HG03039 (cell line): Measurements from ENCODE around the gene TBX6.
A peak's percentile ranks its signal among the peaks of the same experiment; 100 is the strongest.
"Not testable (repeated sequence)": the region's sequence is repeated elsewhere in the genome, so short reads cannot be mapped to it uniquely, and the experiment has no call there.

Experiments
- ATAC-seq: cut with Tn5 transposase; IDR thresholded peaks from one replicate; pipeline ENCODE4 v1.9.1; 2021; ENCODE audit warnings: mild to moderate bottlenecking, moderate library complexity; ENCODE audit not compliant: unreplicated experiment

The TBX6 gene

DNA sequence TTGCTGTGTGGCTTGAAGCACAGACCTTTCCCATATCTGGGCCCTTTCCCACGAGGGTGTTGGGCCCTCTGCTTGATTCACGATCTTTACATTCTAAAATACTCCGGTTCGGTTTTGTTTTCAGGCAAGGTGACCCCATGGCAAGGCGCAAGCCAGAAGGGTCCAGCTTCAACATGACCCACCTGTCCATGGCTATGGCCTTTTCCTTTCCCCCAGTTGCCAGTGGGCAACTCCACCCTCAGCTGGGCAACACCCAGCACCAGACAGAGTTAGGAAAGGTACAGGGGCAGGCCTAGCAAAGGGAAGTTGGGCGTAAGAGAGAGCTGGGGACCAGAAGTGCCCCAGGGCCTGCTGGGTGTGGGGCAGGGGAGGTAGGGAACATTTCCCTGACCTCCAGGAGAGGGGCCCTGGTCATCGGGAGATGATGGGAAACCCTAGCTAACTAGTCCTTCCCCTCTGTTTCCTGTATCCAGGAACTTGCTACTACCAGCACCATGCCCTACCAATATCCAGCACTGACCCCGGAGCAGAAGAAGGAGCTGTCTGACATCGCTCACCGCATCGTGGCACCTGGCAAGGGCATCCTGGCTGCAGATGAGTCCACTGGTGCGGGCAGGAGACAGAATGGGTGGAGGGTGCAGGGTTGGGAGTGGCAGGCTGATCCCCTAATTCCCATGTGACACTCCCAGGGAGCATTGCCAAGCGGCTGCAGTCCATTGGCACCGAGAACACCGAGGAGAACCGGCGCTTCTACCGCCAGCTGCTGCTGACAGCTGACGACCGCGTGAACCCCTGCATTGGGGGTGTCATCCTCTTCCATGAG lies 24.8 kb downstream of the TBX6 start:
- no peak for ATAC-seq

DNA sequence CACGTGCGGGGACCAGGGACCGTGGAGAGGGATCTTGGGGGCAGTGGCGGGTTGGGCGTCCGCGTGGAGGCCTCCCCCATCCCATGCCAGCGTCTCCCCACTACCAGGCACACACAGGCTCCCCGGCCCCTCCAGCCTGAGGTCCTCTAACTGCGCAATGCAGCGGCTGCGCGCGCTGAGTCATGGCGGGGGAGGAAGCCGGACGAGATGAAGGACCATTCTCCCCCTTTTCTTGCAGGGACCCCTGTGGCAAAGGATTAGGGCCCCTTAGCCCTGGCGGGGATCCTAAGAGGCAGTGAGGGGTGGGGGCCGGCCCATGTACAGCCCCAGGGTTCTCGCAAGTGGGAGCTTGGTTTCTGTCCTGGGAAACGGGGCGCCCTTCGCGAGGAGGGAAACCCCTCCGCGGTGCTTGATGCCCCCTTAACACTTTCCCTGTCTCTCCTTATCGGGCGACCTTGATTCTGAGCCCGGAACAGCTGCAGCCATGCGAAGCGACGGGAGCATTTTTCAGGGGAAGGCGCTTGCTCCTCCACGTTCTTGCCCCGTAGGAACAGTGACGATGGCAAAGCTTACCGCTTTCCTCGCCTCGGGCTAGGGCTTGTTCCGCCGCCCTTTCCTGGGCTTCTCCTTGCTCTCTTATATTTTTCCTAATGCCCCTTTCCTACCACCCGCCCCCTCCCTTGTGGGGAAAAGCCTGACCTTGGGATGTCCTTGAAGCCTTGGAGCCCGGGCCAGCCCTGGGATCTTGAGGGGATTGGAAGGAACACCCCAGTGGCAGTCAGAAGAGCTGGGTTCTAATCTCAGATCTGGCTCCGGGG lies 25.6 kb downstream of the TBX6 start:
- ATAC-seq: no peak

DNA sequence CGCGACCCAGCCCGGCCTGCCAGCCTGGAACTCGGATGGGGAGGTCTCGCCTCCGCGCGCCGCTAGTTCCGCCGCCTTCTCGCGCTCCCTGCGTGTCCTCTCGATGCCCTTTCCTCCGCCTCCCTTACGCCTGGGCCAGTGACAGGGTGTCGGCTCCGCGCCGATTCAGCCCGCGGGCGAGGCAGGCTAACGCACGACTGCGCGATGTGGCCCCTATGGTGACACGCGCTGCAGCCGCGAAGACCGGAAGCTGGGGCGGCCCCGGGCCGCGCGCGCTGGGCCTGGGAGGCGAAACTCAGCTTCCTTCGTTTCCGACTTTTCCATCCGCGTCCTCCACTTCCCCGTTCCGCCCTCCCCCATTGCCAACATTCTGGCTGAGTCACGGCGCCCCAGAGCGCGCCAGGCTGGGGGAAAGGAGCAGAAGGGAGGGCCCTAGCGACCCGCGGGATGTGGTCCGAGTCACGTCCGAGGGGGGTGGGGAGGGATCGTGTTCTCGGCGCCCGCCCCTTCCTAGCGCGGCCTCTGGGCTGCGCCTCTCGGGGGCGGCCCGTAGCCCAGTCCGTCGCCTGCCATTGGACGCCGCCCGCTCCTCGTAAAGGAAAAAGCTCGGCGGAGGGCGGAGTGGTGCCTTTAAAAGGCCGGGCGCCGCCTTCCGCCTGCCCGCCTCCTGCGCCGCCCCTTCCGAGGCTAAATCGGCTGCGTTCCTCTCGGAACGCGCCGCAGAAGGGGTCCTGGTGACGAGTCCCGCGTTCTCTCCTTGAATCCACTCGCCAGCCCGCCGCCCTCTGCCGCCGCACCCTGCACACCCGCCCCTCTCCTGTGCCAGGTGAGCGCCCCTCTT lies 26.4 kb downstream of the TBX6 start, which contains the start of gene ALDOA:
TSS of gene ALDOA (plus strand) at position 659 of the 841 bp plus-strand sequence. CDS start 1,138 bp downstream, outside the sequence.
- peak; percentile 72 for ATAC-seq

DNA sequence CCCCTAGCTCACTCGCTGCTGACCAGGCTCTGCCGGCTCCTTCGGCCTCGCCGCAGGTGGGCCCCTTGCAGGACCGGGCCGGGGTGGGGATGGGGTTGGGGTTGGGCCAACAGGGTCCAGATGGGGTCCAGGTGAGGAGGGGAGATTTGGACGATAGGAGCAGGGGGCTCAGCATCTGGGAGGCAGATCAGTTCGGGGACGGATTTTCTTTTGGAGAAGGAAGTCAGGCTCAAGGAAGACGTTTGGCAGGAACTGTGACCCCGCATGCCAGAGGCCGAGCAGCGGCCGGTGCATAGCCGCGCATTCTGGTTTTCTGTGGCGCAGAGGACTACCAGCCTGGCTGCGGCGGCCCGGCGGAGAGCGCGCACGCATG lies 27.0 kb downstream of the TBX6 start:
- ATAC-seq: no peak

DNA sequence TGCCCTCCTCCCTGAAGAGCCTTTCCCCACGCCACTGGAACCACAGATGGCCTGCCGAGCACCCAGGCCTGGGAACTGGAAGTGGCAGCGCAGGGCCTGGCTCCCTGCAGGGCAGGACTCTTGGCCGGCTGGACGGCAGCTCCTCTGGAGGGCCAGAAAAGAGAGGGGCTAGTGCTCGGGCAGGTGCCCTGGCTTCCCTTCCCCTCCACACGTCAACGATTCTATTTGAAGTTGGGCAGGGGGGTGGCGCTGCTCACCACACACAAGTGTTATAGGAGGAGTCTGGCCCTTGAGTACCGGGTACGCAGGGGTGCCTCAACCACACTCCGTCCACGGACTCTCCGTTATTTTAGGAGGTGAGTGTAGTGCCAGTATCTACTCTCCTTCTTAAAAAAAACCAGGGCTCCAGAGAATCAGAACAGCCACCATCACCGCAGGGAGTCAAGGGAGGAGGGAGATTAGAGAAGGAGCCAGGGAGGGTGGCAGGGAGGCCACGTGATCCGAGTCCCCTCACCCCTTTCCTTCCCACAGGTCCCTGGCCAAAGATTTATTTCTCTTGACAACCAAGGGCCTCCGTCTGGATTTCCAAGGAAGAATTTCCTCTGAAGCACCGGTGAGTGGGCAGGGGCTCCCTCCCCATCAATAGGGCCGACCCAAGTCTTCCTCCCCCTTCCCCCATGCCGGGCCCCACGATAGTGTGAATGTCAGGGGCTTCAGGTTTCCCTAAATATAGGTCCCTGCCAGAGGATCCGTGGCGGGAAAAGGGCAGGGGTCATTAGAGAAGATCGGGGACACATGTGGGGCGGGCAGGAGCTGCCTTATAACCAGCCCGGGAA lies 27.6 kb downstream of the TBX6 start:
- ATAC-seq: peak; percentile 26

DNA sequence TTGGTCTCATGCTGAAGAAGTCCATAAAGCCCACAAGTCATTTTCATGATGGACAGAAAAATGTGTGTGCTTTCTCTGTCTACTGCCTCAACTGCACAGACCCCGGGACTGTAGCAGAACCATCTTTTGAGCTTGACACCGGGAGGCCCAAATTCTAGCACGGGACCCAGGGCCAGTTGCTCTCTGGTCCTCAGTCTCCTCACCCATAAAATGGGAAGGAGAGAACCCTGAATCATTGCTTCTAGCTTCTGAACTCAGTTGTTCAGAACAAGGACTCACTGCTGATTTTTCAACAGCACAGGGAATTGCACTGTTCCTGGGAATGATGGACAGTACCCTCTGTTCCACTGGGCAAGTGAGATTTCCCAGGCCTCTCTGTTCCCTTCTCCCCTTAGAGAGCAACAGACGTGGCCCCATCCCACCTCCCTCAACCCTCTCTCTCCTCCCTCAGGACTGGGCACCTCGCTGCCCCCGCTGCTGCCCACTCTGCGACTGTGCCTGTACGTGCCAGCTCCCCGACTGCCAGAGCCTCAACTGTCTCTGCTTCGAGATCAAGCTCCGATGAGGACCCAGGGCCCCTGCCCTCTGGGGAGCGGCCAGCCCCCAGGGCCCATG lies 28.3 kb downstream of the TBX6 start:
- ATAC-seq: no peak

DNA sequence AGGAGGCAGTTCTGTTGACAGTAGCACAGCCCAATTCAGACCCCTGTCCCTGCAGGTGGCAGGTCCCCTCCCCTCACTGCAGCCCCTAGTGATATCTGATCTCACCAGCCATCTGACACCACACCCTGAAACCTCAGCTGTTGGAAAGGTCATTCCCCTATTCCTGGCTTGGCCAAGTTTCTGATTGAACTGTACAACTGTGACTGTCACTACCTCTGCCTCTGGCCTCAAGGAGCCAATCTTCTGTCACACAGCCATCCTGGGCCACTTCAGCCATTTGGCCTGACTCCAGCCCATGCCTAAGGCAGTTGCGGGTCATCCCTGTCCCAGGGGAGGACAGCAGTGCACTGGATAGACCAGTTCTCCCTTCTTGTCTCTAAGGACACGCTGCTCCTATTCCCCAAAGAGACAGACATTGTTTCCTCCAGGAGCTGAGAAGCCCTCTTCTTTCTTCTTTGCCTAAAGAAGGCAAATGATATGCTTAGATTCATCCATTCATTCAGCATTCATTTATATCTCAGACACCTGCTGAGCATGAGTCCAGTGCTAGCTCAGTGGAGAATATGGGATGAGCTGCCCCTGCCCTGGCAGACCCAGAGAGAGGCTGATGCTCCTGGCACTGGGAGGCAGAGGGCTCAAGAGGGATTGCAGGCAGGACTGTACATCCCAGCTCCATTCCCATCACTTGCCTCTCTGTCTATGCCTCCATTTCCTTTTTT lies 30.7 kb downstream of the TBX6 start:
- ATAC-seq: no peak

DNA sequence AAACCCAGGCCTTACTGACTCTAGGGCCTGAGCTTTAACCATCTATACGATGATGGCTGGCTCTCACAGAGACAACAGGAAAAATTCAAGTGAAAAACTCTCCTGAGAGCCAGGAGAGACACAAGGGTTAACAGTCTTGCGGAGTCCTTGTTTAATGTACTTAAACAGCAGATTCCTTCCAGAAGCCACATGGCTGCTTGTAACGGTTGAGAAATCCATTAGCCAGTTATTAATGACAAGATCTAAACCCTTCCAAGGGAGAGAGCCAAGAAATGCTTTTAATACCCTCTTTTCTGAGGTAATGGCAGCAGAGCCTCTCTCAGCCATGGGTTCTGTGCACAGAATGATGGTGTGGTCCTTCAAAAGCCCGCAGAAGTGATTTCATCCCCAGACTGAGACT lies 31.4 kb downstream of the TBX6 start:
- no peak for ATAC-seq

DNA sequence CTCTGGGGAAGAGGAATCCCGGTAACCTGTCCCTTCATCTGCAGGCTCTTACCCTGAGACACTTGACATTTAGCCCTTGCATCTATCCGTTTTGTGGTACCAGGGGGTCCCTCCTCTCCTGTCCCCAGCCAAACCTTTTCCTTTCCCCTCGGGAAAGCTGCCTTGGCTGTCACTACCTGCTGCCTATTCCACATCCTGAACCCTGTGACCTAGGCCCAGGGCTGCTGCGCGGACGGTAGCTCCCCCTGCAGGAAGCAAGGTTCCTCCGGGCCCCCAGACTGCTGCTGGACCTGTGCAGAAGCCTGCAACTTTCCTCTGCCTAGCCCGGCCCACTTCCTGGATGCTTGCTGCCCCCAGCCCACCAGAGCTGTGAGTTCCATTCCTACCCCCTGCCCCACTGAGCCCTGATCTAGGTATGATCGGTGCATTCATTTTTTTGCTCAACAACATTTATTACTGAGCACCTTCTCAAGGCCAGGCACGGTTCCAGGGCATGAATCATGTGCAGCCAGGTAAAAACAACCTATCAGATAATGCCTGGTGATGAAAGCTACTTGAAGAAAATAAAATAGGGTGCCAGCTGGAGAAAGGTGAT lies 36.7 kb downstream of the TBX6 start:
- no peak for ATAC-seq

DNA sequence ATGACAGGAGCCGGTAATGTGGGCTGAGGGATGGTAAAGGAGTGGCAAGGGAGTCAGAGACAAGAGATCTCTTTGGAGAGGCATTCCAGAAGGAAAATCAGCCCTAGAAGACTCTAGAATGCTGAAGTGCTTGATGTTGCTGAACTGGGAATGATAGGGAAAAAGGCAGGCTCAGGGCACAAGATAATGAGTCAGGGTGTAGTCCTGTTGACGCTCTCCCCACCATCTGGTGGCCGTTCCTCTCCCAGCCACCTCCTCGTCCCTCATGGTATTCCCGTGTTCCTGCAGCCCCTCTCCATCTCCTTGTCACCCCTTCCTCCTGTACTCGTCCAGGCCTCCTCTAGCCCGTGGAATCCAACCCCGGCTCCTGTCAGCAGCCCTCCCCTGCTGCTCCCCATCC lies 37.3 kb downstream of the TBX6 start:
- no peak for ATAC-seq

DNA sequence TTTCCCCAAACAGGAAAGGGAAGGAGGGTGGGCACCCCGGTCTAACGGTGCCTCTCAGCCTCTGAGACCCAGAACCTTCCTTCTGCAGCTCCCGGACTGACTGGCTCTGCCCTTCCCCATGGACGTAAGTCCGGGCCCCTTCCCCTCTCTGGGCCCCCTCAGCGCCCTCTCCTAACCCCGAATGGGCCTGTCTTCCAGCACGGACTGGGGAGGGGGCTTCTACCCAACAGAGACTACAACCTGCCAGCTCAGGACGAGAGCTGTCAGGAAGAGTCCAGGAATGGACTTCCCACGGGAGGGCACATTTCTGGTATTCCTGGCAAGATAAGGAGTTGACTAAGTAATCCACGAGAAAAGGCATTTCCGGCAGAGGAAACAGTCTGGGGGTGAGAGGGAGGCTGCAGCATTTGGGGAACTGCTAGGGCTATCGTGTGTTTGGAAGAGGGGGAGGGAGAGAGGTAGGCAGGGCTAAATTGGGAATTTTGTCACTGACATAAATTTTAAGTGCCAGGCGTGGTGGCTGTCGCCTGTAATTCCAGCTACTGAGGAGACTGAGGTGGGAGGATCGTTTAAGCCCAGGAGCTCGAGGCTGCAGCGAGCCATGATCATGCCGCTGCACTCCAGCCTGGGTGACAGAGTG lies 38.2 kb downstream of the TBX6 start:
- no peak for ATAC-seq

DNA sequence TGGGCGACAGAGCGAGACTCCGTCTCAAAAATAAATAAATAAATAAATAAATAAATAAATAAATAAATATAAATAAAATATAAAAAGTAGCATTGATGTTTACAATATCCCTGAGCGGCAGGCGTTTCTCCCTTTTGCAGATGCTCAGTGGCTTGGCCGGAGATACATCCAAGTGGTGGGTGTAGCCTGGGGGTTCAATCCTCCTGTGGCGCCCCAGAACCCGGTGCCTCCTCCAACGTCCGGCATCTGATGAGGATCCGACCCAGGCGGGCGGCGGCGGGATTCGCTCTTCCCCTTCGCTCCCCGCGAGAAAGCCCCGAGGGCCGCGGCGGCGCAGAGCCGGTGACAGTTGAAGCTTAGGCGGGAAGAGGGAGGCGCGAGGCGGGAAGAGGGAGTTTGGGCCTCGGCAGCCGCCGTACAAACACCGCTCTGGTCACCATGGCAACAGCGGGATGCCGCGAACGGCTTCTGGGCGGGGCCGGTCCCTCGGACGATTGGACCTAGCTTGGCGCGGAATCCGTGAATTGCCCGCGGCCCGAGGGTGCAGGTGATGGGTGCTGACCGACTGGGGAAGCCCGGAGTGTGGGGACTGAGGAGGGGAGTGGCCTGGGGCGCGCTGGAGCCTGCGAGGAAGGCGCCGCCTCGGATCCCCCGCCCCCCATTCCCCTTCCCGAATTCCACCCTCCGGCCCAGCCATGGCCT lies 38.9 kb downstream of the TBX6 start:
- peak; percentile 68 for ATAC-seq

DNA sequence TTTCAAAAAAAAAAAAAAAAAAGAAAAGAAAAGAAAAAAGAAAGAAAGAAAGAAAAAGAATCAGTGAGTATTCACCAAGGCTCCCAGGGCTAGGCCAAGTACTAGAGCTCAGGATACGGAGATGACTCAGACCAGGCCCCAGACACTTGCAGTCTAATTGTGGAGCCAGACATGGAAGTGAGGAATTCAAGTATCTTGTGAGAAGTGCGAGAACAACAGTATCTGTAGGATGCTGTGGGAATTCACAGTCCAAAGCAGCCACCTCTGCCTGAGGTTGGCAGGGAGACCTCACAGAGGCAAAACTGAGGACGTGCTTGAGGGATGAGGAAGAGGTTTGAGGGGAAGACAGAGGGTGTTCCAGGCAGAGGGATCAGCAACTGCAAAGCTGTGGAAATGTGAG lies 40.2 kb downstream of the TBX6 start:
- ATAC-seq: no peak

DNA sequence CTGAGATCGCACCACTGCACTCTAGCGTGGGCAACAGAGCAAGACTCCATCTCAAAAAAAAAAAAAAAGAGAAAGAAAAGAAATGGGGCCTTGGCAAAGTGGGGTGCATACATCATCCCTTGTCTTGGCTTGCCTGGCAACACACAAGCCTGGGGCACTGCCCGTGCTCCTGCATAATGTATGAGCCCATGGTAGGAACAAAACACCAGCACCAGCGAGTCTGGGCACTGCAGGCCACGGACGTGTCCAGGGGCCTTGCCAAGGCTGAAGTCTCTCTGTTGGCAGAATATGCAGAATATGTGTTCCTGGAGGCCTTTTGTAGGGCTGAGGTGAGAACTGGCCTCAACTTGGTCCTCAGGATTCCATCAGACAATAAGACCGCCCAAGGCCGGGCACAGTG lies 41.9 kb downstream of the TBX6 start:
- ATAC-seq: no peak

DNA sequence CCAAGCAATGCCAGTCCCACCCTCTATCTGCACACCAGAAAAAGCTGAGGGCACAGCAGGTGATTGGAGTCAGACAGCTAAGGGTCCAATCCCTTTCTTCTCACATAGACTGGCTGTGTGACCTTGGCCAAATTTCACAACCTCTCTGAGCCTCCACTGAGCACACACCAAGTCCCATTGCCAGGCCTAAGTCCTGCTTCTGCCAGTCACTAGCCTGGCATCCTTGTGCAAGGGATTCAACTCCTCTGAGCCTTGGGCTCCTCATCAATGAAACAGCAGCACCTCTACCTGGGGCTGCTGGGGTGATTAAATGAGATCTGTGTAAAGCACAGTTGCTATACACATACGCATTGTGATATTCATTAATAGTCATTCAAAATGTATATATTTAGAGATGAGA lies 45.1 kb downstream of the TBX6 start:
- ATAC-seq: no peak

DNA sequence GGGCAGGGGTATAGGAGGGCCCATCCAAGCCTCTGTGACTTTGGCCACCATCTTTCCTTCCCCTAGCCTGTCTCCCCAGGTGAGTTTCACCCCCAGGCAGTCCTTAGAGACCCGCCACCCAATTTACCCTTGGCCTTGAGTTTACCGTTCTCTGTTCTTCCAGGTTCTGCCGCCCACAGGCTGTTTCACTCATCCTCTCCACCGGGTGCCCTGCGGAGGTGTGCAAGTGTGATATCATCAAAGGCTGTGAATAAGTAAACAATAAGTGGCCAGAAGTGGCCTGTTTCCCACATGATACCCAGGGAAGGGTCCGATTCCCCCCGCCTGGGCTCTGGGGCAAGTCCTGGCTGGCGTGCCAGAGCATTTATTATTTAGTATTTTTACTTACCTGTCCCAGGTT lies 45.5 kb downstream of the TBX6 start:
- ATAC-seq: no peak

DNA sequence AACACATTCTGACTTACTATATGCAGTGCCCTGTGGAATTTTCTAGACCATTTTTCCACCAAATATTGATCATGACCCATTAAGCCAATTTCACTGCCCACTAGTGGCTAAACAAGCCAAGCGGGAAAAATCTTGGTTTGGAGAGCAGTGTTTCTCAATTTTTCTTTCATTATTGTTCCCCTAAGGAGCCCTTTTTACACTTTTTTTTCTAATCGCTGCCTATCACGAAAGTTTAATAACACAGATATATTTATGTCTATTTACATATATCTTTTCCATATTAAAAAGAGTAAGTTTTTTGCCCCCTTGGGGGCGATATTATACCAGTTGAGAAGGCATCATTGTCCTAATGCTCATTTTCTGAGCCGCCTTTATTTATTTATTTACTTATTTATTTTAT lies 49.9 kb downstream of the TBX6 start:
- no peak for ATAC-seq

DNA sequence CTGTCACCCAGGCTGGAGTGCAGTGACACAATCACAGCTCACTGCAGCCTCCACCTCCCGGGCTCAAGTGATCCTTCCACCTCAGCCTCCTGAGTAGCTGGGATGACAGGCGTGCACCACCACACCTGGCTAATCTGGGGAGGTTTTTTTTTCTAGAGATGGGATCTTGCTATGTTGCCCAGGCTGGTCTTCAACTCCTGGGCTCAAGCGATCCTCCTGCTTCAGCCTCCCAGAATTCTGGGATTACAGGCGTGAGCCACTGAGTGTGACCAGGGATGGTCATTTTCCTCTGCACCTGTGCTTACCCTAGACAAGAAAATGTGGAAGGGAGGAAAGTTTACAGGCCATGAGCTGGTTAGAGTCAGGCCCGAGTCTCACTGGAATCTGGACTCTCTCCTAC lies 51.0 kb downstream of the TBX6 start:
- ATAC-seq: not testable (repeated sequence)
